Measurements from ENCODE around the gene DUSP15.

- TF ChIP-seq CTCF (IDR thresholded peaks at IDR 0.05), result no peak
- no peak for TF ChIP-seq POLR2A (IDR thresholded peaks at IDR 0.05)
Observed at GRCh38 chr20:31870726-31871617, 645 bp upstream of the DUSP15 start.
